Lower leg skin (tissue), 3 donors: ENCODE measurements around the gene SRGAP2C.
"Not testable (repeated sequence)": the region's sequence is repeated elsewhere in the genome, so short reads cannot be mapped to it uniquely, and the experiment has no call there.

Source experiments
- POLR2A ChIP-seq, 2 donors: fragments of 450-650 bp; IDR thresholded peaks; one replicate each; pipeline ENCODE4 v1.6.1; 2016 to 2017; ENCODE audit warnings: antibody characterized with exemption in 2 of 2, mild to moderate bottlenecking in 1 of 2, moderate library complexity in 1 of 2
- TF ChIP-seq, protein P1 (sequence below), 3 donors: fragments of 450-650 bp; IDR thresholded peaks; one replicate each; pipeline ENCODE4 v1.5.1; 2016; ENCODE audit warnings: antibody characterized with exemption in 3 of 3, mild to moderate bottlenecking in 3 of 3, moderate library complexity in 2 of 3

DNA sequence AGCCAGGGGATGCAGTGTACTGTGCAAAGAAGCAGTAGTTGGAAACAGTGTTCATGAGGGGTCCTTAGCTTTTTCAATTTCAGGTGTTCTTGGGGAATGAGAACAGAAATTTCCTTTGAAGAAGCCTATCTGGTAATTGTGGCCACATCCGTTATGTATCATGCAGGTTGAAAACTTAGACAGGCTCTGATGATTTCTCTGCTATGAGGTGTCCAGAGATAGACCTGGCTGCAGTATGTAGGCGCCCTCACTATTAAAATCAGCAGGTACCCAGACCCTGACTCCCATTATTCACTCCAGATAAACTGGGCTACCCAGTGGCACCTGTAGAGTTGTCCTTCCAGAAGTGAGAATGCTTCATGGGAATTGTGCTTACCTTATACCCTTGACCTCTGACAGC lies 7.7 kb downstream of the SRGAP2C start:
- not testable (repeated sequence) for TF ChIP-seq POLR2A (IDR thresholded peaks at IDR 0.05)
- TF ChIP-seq, protein P1, sequence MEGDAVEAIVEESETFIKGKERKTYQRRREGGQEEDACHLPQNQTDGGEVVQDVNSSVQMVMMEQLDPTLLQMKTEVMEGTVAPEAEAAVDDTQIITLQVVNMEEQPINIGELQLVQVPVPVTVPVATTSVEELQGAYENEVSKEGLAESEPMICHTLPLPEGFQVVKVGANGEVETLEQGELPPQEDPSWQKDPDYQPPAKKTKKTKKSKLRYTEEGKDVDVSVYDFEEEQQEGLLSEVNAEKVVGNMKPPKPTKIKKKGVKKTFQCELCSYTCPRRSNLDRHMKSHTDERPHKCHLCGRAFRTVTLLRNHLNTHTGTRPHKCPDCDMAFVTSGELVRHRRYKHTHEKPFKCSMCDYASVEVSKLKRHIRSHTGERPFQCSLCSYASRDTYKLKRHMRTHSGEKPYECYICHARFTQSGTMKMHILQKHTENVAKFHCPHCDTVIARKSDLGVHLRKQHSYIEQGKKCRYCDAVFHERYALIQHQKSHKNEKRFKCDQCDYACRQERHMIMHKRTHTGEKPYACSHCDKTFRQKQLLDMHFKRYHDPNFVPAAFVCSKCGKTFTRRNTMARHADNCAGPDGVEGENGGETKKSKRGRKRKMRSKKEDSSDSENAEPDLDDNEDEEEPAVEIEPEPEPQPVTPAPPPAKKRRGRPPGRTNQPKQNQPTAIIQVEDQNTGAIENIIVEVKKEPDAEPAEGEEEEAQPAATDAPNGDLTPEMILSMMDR (IDR thresholded peaks at IDR 0.05): not testable (repeated sequence)
